HG03196 (cell line): ENCODE measurements around the gene CCNJ.
"Not testable (repeated sequence)": the region's sequence is repeated elsewhere in the genome, so short reads cannot be mapped to it uniquely, and the experiment has no call there.

Experiments
- ATAC-seq: cut with Tn5 transposase; IDR thresholded peaks from one replicate; pipeline ENCODE4 v1.9.1; 2021; ENCODE audit not compliant: unreplicated experiment

Gene CCNJ, protein sequence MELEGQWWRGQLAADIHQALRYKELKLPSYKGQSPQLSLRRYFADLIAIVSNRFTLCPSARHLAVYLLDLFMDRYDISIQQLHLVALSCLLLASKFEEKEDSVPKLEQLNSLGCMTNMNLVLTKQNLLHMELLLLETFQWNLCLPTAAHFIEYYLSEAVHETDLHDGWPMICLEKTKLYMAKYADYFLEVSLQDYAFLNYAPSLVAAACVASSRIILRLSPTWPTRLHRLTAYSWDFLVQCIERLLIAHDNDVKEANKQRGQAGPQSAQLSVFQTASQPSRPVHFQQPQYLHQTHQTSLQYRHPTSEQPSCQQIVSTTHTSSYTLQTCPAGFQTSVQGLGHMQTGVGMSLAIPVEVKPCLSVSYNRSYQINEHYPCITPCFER

GRCh38 chr10:96043033-96043892 is at the start of gene CCNJ:
Gene CCNJ (plus strand): TSS chr10:96043583. CDS start chr10:96044394, 811 bp downstream.
- ATAC-seq: peak; percentile 90

GRCh38 chr10:95994376-95994775 is 49.0 kb upstream of the CCNJ start:
- ATAC-seq: not testable (repeated sequence)

- no peak for ATAC-seq
Measured at GRCh38 chr10:95998255-95998784, 45.1 kb upstream of the CCNJ start.

DNA sequence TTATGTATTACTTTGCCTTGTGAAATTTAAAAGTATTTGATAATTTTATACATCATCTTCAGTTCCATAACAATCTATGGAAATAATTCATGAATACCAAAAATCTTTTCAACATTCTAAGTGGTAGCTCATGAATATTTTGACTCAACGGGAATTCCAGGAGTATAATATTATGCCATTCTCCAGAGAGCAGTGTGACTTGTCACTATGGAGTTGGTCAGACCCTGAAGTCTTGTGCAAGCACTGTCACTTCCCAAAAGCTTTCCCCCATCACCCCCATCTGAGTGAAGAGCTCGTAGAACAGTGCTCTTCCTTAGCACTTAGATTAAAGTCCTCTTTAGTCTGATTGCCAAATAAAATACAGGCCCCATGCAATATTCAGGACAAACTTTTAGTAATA is 29.4 kb upstream of the CCNJ start:
- ATAC-seq: no peak

- no peak for ATAC-seq
Measured at GRCh38 chr10:96014473-96015102, 28.8 kb upstream of the CCNJ start.

- no peak for ATAC-seq
Measured at GRCh38 chr10:96017191-96017687, 26.1 kb upstream of the CCNJ start.

DNA sequence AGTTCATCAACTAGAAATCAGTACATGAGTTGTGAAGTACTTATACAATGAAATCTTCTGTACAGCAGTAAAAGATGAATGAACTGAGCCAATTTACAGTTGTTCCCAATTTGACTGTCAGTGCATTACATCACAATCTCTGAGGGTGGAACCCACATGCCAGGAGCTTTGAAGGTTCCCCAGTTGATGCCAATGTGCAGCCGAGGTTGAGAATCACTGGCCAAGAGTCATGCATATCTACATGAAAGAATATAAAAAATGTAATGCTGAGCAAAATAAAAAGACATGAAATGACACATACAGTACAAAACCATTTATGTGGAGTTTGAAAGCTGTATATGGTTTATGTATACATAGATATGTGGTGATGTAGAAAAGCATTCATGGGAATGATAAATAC is 22.1 kb upstream of the CCNJ start:
- no peak for ATAC-seq

- ATAC-seq: no peak
Measured at GRCh38 chr10:96022739-96023138, 20.6 kb upstream of the CCNJ start.

GRCh38 chr10:96023168-96023567 is 20.2 kb upstream of the CCNJ start:
- no peak for ATAC-seq

DNA sequence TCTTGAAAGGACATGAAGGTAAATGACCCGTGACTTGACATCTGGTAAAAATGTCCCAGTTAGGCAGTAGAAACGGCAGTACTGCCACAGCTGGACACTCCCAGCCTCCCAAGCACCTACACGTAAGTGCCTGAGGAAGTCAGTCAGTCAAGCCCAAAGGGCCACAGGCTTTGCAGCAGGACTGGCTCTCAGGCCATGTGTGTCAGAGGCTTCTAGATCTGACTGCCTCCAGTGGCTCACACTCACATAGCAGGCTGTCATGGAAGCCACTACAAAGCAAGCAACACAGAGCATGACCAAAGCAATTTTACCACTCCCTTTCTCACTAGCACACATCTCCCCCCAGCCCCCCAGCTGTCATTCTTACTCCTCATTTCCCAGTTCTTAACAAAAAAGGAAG is 17.8 kb upstream of the CCNJ start:
- no peak for ATAC-seq

- ATAC-seq: no peak
Measured at GRCh38 chr10:96034625-96035024, 8.8 kb upstream of the CCNJ start.

- no peak for ATAC-seq
Measured at GRCh38 chr10:96038476-96039387, 4.7 kb upstream of the CCNJ start.

- ATAC-seq: no peak
Measured at GRCh38 chr10:96041146-96041545, 2.2 kb upstream of the CCNJ start.

GRCh38 chr10:96043893-96044715 is 721 bp downstream of the CCNJ start:
- ATAC-seq: peak; percentile 28

DNA sequence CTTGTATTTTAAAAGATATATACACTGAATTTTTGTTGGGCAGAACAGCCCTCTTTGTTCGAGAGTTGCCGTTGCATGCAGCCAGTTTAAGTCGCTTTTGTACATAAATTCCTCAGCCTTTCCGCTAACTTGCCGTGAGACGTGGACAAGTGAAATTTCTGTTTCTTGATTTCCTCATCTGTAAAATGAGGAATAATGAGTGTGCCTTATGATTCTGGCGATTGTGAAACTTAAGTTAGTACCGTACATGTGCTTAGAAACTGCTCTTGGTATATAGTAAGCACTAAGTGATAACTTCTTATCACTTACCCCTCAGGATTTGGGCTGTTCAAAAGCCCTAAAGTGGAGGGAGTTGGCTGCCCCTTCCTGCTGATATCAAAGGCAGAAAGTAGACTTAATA is 1.4 kb downstream of the CCNJ start:
- ATAC-seq: no peak

- no peak for ATAC-seq
Measured at GRCh38 chr10:96046546-96046945, 3.2 kb downstream of the CCNJ start.

DNA sequence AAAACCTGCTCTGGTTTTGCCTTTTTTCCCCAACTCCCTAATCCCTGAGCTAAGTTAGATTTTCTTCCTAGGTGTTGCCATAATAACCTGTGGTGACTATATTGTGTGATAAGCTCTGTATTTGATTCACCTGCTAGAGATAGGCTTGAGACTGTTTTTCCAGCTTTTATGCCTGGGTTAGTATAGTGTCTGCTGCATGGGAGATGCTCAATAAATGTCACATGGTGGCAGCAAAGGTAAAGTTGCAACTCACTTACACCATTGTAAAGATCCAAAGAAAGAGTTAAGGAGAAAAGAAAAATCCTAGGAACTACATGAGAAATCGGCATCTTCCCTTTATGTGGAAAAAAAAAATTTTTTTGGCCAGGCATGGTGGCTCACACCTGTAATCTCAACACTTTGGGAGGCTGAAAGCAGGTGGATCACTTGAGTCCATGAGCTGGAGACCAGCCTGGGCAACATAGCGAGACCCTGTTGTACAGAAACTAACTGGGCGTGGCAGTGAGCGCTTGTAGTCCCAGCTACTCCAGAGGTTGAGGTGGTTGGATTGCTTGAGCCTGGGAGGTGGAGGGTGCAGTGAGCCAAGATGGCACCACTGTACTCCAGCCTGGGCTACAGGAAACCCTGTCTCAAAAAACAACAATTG is 3.7 kb downstream of the CCNJ start:
- no peak for ATAC-seq

GRCh38 chr10:96047925-96048324 is 4.5 kb downstream of the CCNJ start:
- not testable (repeated sequence) for ATAC-seq

- ATAC-seq: no peak
Measured at GRCh38 chr10:96049340-96049739, 6.0 kb downstream of the CCNJ start.
